ENCODE results near the gene SP100. TPM values are rescaled to one million over a fixed set of nuclear protein-coding genes. Genes with fewer than 3 reads are reported as not detected.
"Not testable (repeated sequence)": the region's sequence is repeated elsewhere in the genome, so short reads cannot be mapped to it uniquely, and the experiment has no call there.

The SP100 gene
- total and polyA plus RNA-seq, 3 donors from 2014 or later = 15.2 to 43.7 (median 26.8) TPM

DNA sequence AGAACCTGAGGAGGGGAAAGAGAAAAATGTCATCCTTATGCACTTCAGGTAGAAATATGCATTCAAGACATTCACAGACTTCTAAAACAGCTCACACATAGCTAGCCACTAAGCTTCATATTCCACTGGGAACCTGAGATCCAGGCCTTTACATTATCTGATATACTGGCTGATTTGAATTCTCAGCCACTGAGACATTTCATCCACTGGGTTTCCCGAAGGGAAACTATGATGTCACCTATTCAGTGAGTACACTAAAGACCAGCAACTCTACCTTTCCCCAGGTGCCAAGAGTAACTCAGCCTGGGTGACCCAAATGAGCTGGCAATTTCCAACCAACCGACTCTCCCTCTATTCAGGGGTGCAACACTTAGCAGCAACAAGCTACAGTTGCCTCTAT is 21.7 kb upstream of the SP100 start:
- Histone ChIP-seq H3K4me1 (no peaks in the 10 kb centered on the region), H3K36me3 (ENCODE audit: low read depth, missing control alignments) (no peaks in the 10 kb centered on the region), H3K4me3 (no peak overlapping the region), H3K9me3 (no peaks in the 10 kb centered on the region), H3K27ac (no peak overlapping the region), H3K27me3 (no peaks in the 10 kb centered on the region)
- DNase-seq = no peak
- WGBS, 2 donors = 82 to 93% methylated on average over 2 of the region's 2 CpGs
- TF ChIP-seq POLR2A (IDR thresholded peaks at IDR 0.05) = no peak
- TF ChIP-seq, protein P1, sequence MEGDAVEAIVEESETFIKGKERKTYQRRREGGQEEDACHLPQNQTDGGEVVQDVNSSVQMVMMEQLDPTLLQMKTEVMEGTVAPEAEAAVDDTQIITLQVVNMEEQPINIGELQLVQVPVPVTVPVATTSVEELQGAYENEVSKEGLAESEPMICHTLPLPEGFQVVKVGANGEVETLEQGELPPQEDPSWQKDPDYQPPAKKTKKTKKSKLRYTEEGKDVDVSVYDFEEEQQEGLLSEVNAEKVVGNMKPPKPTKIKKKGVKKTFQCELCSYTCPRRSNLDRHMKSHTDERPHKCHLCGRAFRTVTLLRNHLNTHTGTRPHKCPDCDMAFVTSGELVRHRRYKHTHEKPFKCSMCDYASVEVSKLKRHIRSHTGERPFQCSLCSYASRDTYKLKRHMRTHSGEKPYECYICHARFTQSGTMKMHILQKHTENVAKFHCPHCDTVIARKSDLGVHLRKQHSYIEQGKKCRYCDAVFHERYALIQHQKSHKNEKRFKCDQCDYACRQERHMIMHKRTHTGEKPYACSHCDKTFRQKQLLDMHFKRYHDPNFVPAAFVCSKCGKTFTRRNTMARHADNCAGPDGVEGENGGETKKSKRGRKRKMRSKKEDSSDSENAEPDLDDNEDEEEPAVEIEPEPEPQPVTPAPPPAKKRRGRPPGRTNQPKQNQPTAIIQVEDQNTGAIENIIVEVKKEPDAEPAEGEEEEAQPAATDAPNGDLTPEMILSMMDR (IDR thresholded peaks at IDR 0.05) = no peak
- intact Hi-C loops (cut with DNase I; ENCODE audit: low total_unique reads) = no loop called here

DNA sequence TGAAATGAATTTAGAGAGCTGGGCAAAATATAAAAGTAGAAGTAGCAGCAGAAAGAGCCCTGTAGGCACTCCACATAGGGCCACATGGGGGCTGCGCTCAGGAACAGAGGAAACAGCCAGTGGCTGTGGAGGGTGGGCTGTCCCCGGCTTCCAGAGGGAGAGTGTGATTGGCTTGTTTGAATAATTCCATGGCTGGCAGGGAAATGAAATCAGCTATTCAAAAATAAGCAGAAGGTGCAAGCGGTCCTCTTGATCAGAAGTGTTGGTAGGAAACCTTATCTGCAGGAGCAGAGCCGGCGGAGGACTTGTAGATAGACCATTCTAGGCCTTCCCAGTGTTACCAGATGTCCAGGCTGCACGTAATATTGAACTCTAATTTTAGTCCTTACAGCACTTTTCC is 17.3 kb upstream of the SP100 start:
- H3K4me3 ChIP-seq; H3K9me3 ChIP-seq; intact Hi-C loops (cut with DNase I; ENCODE audit: low total_unique reads); H3K36me3 ChIP-seq (ENCODE audit: low read depth, missing control alignments); H3K4me1 ChIP-seq; DNase-seq; H3K27ac ChIP-seq; H3K27me3 ChIP-seq: not testable (repeated sequence)
- 88 to 90% methylated on average over 6 of the region's 6 CpGs for WGBS, 2 donors

DNA sequence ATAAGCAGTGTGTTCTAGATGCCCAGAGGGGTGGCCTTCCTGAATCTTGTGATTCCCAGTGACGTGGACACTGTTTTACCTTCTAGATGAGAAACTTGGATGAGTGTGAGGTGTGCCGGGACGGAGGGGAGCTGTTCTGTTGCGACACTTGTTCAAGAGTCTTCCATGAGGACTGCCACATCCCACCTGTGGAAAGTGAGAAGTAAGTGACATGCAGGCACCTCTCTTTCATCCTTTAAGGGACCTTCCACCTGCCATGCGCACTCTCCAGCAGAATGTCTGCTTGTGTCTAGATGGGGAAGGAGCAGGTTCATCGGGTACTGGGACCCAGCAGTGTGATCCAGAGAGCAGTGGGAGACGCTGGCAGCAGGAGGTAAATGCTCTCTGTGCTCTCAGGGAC is 16.0 kb upstream of the SP100 start:
- Histone ChIP-seq H3K4me3 (no peak overlapping the region), H3K27me3 (no peaks in the 10 kb centered on the region), H3K36me3 (ENCODE audit: low read depth, missing control alignments) (no peaks in the 10 kb centered on the region), H3K9me3 (no peaks in the 10 kb centered on the region), H3K27ac (no peak overlapping the region), H3K4me1 (no peaks in the 10 kb centered on the region)
- DNase-seq = no peak
- intact Hi-C loops (cut with DNase I; ENCODE audit: low total_unique reads) = no loop called here
- TF ChIP-seq POLR2A (IDR thresholded peaks at IDR 0.05) = no peak
- TF ChIP-seq, protein P1 (IDR thresholded peaks at IDR 0.05) = no peak
- WGBS, 2 donors = 92 to 94% methylated on average over 7 of the region's 7 CpGs

DNA sequence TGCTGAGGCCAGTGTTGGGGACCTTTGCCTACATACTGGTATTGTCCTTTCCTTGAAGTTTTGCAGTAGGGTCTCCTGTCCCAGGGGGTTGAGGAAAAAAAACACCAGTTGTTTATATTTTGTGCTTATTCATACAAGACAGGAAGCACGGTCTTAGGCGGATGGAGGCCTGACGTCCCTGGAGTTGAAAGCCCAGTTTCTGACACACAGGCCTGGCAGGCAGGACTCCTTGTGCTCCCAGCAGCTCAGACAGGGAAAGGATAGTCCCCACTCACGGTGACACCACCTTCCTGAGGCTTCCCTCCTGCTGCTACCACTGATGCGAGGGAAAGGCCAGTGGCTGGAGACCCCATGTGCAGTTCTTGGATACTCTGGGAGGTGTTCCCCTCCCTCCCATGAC is 15.5 kb upstream of the SP100 start:
- Histone ChIP-seq H3K4me3 (no peak overlapping the region), H3K9me3 (no peaks in the 10 kb centered on the region), H3K27ac (no peak overlapping the region), H3K27me3 (no peaks in the 10 kb centered on the region), H3K36me3 (ENCODE audit: low read depth, missing control alignments) (no peaks in the 10 kb centered on the region), H3K4me1 (no peaks in the 10 kb centered on the region)
- TF ChIP-seq, protein P1 (IDR thresholded peaks at IDR 0.05) = no peak
- TF ChIP-seq POLR2A (IDR thresholded peaks at IDR 0.05) = no peak
- DNase-seq = no peak
- intact Hi-C loops (cut with DNase I; ENCODE audit: low total_unique reads) = no loop called here
- 76 to 94% methylated on average over 4 to 5 of the region's 5 CpGs for WGBS, 2 donors

DNA sequence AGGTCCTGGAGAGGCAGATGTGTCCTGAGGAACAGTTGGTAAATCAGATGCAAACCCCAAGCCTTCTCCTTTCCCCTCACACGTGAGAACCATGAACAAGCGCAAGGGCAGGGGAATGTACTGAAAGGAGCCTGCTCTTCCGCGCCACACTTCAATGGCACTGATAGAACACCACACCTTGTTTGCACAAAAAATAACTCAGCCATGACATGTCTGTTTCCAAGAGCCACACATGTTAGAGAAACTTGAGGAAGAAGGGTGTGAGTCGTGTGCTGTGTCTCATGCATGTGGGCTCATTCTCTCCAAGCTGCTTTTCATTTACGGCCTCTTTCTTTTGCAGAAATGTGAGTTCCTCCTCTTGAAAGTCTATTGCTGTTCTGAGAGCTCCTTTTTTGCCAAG is 15.0 kb upstream of the SP100 start:
- H3K9me3 ChIP-seq; H3K27ac ChIP-seq; DNase-seq; intact Hi-C loops (cut with DNase I; ENCODE audit: low total_unique reads); H3K27me3 ChIP-seq; H3K36me3 ChIP-seq (ENCODE audit: low read depth, missing control alignments); H3K4me3 ChIP-seq; H3K4me1 ChIP-seq: not testable (repeated sequence)
- WGBS, 2 donors = 96% methylated on average over 2 of the region's 6 CpGs; no CpG with 5 or more reads in 1 of the 2 donors

DNA sequence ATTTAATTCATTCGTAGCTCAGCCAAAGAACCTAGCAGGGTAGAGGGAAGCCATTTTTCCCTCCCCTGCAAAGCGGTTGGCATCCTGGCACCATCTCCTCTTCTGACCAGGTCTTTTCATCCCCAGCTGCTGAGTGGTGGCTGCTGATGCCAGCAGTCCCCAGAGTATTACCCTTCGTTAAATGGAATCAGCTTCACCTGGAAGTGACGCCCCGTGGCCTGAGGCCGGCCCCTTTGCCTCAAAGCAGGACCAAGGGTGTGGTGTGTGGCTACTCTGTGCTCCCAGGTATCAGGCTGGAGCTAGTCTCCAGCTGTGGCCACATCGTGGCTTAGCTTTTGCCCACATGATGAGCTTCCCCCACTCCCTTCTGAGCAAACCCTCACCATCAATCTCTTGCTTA is 12.3 kb upstream of the SP100 start:
- 85 to 89% methylated on average over 6 to 7 of the region's 7 CpGs for WGBS, 2 donors
- no peaks in the 10 kb centered on the region for H3K27me3 ChIP-seq
- TF ChIP-seq POLR2A (IDR thresholded peaks at IDR 0.05) = no peak
- TF ChIP-seq, protein P1 (IDR thresholded peaks at IDR 0.05) = no peak
- no peaks in the 10 kb centered on the region for H3K36me3 ChIP-seq (ENCODE audit: low read depth, missing control alignments)
- H3K4me3 ChIP-seq = no peak overlapping the region
- H3K9me3 ChIP-seq = no peaks in the 10 kb centered on the region
- intact Hi-C loops (cut with DNase I; ENCODE audit: low total_unique reads) = no loop called here
- DNase-seq = no peak
- H3K27ac ChIP-seq = no peak overlapping the region
- H3K4me1 ChIP-seq = no peaks in the 10 kb centered on the region

Measured in testis (tissue), 3 donors.